H1 (cell line): Measurements from ENCODE around the gene HOXB9. TPM values are rescaled to one million over a fixed set of nuclear protein-coding genes. Genes with fewer than 3 reads are reported as not detected.
A peak's percentile ranks its signal among the peaks of the same experiment; 100 is the strongest.

Experiments used
- CTCF ChIA-PET: fragments of 300-600 bp; sonication (Branson Sonifier 250); formaldehyde crosslinking; loops from one replicate; lab custom pipeline; 2021; ENCODE audit not compliant: partially characterized antibody; lab: Charles Lee
- POLR2A ChIA-PET: fragments of 300-600 bp; sonication (Branson Sonifier 250); formaldehyde crosslinking; loops from one replicate; lab custom pipeline; 2021; ENCODE audit warnings: inconsistent platforms; ENCODE audit not compliant: partially characterized antibody; lab: Charles Lee
- DNase-seq, 2 experiments: peaks; one replicate each; pipeline versions ENCODE4 v3.0.0 to v3.0.0-alpha.2; 2010 to 2022; ENCODE audit warnings: low spot score in 2 of 2, low read depth in 1 of 2, mixed read lengths in 1 of 2
- FAIRE-seq: peaks from 2 replicates; lab custom pipeline; 2011; peaks lifted over from hg19 to GRCh38; lab: Jason Lieb, UNC
- H2AFZ ChIP-seq: 2 replicates; pipeline ENCODE4 v1.8.1; 2012; ENCODE audit warnings: low read length, inconsistent platforms
- H2AK5ac ChIP-seq: 2 replicates; pipeline ENCODE4 v1.6.1; 2013; ENCODE audit warnings: low read depth, low read length
- H2BK120ac ChIP-seq: replicated peaks from 2 replicates; pipeline ENCODE3; 2013; ENCODE audit warnings: low read depth, low read length, inconsistent platforms
- H2BK12ac ChIP-seq: 2 replicates; pipeline ENCODE4 v1.6.1; 2013; ENCODE audit warnings: low read depth, low read length
- H2BK15ac ChIP-seq: 2 replicates; pipeline ENCODE4 v1.6.1; 2013; ENCODE audit warnings: low read length
- H2BK20ac ChIP-seq: 2 replicates; pipeline ENCODE4 v1.6.1; 2013; ENCODE audit warnings: low read length
- H2BK5ac ChIP-seq: 2 replicates; pipeline ENCODE4 v1.6.1; 2013; ENCODE audit warnings: low read depth, low read length
- H3K14ac ChIP-seq: 2 replicates; pipeline ENCODE4 v1.6.1; 2013; ENCODE audit warnings: inconsistent platforms; ENCODE audit not compliant: insufficient read length
- H3K18ac ChIP-seq: 2 replicates; pipeline ENCODE4 v1.6.1; 2013; ENCODE audit warnings: low read length; ENCODE audit errors: extremely low read depth
- H3K23ac ChIP-seq: 2 replicates; pipeline ENCODE4 v1.6.1; 2013; ENCODE audit warnings: inconsistent platforms; ENCODE audit not compliant: insufficient read length
- H3K23me2 ChIP-seq: 2 replicates; pipeline ENCODE4 v1.6.1; 2013; ENCODE audit warnings: low read depth, low read length
- H3K27ac ChIP-seq: 2 replicates; pipeline ENCODE4 v1.6.1; 2011; ENCODE audit warnings: low read depth, low read length, inconsistent platforms
- H3K27me3 ChIP-seq, 4 experiments: replicated peaks in 1 of 4; 1 replicate in 1 of 4; 2 replicates in 3 of 4; pipeline versions ENCODE4 v1.6.1 to v1.8.1; 2011 to 2013; ENCODE audit warnings: low read length in 3 of 4, mild to moderate bottlenecking in 3 of 4, inconsistent platforms in 2 of 4, mixed read lengths in 2 of 4, moderate library complexity in 1 of 4; ENCODE audit not compliant: control insufficient read depth in 3 of 4, insufficient read depth in 3 of 4; ENCODE audit errors: extremely low read depth in 1 of 4
- H3K36me3 ChIP-seq, 4 experiments: 2 replicates each; pipeline versions ENCODE4 v1.6.1 to v1.8.1; 2011 to 2013; ENCODE audit warnings: mild to moderate bottlenecking in 4 of 4, low read length in 3 of 4, moderate library complexity in 2 of 4, control low read depth in 1 of 4, inconsistent platforms in 1 of 4; ENCODE audit not compliant: insufficient read depth in 4 of 4, control insufficient read depth in 2 of 4
- H3K4ac ChIP-seq: replicated peaks from 2 replicates; pipeline ENCODE3; 2013; ENCODE audit warnings: low read length, low read depth, mixed read lengths, inconsistent platforms; ENCODE audit not compliant: insufficient read length
- H3K4me1 ChIP-seq, 4 experiments: replicated peaks in 1 of 4; 1 replicate in 1 of 4; 2 replicates in 3 of 4; pipeline versions ENCODE4 v1.6.1 to v1.8.1; 2011 to 2013; ENCODE audit warnings: low read length in 3 of 4, inconsistent platforms in 2 of 4, mixed read lengths in 1 of 4; ENCODE audit not compliant: insufficient read depth in 4 of 4, control insufficient read depth in 3 of 4
- H3K4me2 ChIP-seq, 2 experiments: 2 replicates each; pipeline versions ENCODE4 v1.6.1 to v1.8.1; 2011 to 2013; ENCODE audit warnings: low read depth in 2 of 2, low read length in 2 of 2, control low read depth in 1 of 2, inconsistent platforms in 1 of 2, mild to moderate bottlenecking in 1 of 2; ENCODE audit not compliant: insufficient read depth in 1 of 2
- H3K4me3 ChIP-seq, 4 experiments: fragments of 200-600, 300-600 bp in 1 of 4; sonication (generic), shearing (Covaris generic), sonication (Bioruptor Twin) in 1 of 4; 2 replicates each; pipeline versions ENCODE4 v1.5.1 to v1.8.1; 2011 to 2016; ENCODE audit warnings: low read length in 4 of 4, low read depth in 3 of 4, control low read depth in 2 of 4, inconsistent platforms in 2 of 4, mild to moderate bottlenecking in 2 of 4, mixed read lengths in 1 of 4, moderate library complexity in 1 of 4; ENCODE audit not compliant: insufficient read depth in 2 of 4; ENCODE audit errors: extremely low read depth in 1 of 4
- H3K56ac ChIP-seq: replicated peaks from 2 replicates; pipeline ENCODE3; 2013; ENCODE audit warnings: low read depth, mild to moderate bottlenecking, mixed read lengths, low read length, inconsistent platforms; ENCODE audit not compliant: insufficient read length
- H3K79me1 ChIP-seq: 2 replicates; pipeline ENCODE4 v1.6.1; 2013; ENCODE audit warnings: low read depth, low read length, control low read depth
- H3K79me2 ChIP-seq, 2 experiments: 2 replicates each; pipeline versions ENCODE4 v1.6.1 to v1.8.1; 2012 to 2013; ENCODE audit warnings: low read length in 2 of 2, mild to moderate bottlenecking in 2 of 2, inconsistent platforms in 1 of 2; ENCODE audit not compliant: insufficient read depth in 2 of 2, control insufficient read depth in 1 of 2
- H3K9ac ChIP-seq, 4 experiments: replicated peaks in 1 of 4; 1 replicate in 1 of 4; 2 replicates in 3 of 4; pipeline versions ENCODE4 v1.6.1 to v1.8.1; 2011 to 2013; ENCODE audit warnings: low read depth in 3 of 4, low read length in 3 of 4, control low read depth in 2 of 4, mild to moderate bottlenecking in 2 of 4, moderate library complexity in 2 of 4, inconsistent platforms in 1 of 4; ENCODE audit errors: extremely low read depth in 1 of 4
- H3K9me3 ChIP-seq, 2 experiments: 2 replicates each; pipeline versions ENCODE4 v1.6.1 to v1.8.1; 2012 to 2013; ENCODE audit warnings: mild to moderate bottlenecking in 2 of 2, moderate library complexity in 2 of 2, control low read depth in 1 of 2, inconsistent platforms in 1 of 2, low read depth in 1 of 2, low read length in 1 of 2, mixed read lengths in 1 of 2; ENCODE audit not compliant: insufficient read depth in 2 of 2
- H4K20me1 ChIP-seq, 2 experiments: replicated peaks in 1 of 2; 2 replicates each; pipeline versions ENCODE3 to v1.8.1; 2011 to 2013; ENCODE audit warnings: inconsistent platforms in 2 of 2, low read length in 2 of 2, mild to moderate bottlenecking in 1 of 2; ENCODE audit not compliant: insufficient read depth in 2 of 2, control insufficient read depth in 1 of 2
- H4K5ac ChIP-seq: 2 replicates; pipeline ENCODE4 v1.6.1; 2013; ENCODE audit warnings: low read length, low read depth, mixed read lengths, inconsistent platforms; ENCODE audit not compliant: insufficient read length
- H4K8ac ChIP-seq: 2 replicates; pipeline ENCODE4 v1.8.0; 2013; ENCODE audit warnings: mild to moderate bottlenecking, moderate library complexity, low read length, inconsistent platforms; ENCODE audit not compliant: insufficient read depth; ENCODE audit errors: extremely low read depth
- H4K91ac ChIP-seq: replicated peaks from 2 replicates; pipeline ENCODE3; 2013; ENCODE audit warnings: low read length, mixed read lengths, inconsistent platforms; ENCODE audit not compliant: insufficient read length
- ASH2L ChIP-seq: fragments of 200-600, 300-600 bp; sonication (generic); IDR thresholded peaks from one replicate; pipeline ENCODE4 v1.7.1; 2017; ENCODE audit warnings: low read length
- EZH2 ChIP-seq: fragments of 200-600 bp; sonication (generic); IDR thresholded peaks from 2 replicates; pipeline ENCODE4 v1.7.1; 2012; ENCODE audit warnings: low read depth, mild to moderate bottlenecking, moderate library complexity, low read length, inconsistent platforms; ENCODE audit not compliant: severe bottlenecking
- POLR2A ChIP-seq, 2 experiments: IDR thresholded peaks; 1 replicate in 1 of 2; 2 replicates in 1 of 2; pipeline ENCODE4 v1.6.1; 2011; ENCODE audit warnings: low read depth in 2 of 2, low read length in 2 of 2, mild to moderate bottlenecking in 2 of 2; ENCODE audit errors: control extremely low read depth in 1 of 2
- POU5F1 ChIP-seq: IDR thresholded peaks from 2 replicates; pipeline ENCODE4 v1.6.1; 2011; ENCODE audit warnings: low read depth, mild to moderate bottlenecking, low read length, moderate library complexity
- RNF2 ChIP-seq: fragments of 200-900, 300-1000 bp; sonication (generic); IDR thresholded peaks from 2 replicates; pipeline ENCODE4 v1.7.1; 2016; ENCODE audit warnings: borderline replicate concordance, low read depth, mild to moderate bottlenecking, antibody characterized with exemption, low read length; ENCODE audit not compliant: poor library complexity, severe bottlenecking; ENCODE audit errors: missing control alignments
- RXRA ChIP-seq: IDR thresholded peaks from 2 replicates; pipeline ENCODE4 v1.6.1; 2011; ENCODE audit warnings: low read depth, mild to moderate bottlenecking, low read length, moderate library complexity; ENCODE audit not compliant: insufficient read depth
- SUZ12 ChIP-seq: fragments of 200-600 bp; sonication (generic); IDR thresholded peaks from 2 replicates; pipeline ENCODE4 v1.6.1; 2012; ENCODE audit warnings: mild to moderate bottlenecking, inconsistent platforms, low read length, moderate library complexity, mixed read lengths
- TCF12 ChIP-seq: IDR thresholded peaks from 2 replicates; pipeline ENCODE4 v1.6.1; 2011; ENCODE audit warnings: low read depth, mild to moderate bottlenecking, low read length
- WGBS, 2 experiments: shearing (Covaris generic) in 1 of 2; methylation state at CpG; one replicate each; pipeline versions ENCODE4 v1.1.6 to v1.1.7; 2013 to 2015; ENCODE audit warnings: low lambda C conversion rate in 2 of 2, mixed read lengths in 2 of 2, inconsistent platforms in 1 of 2, low coverage in 1 of 2, missing lambda C conversion rate in 1 of 2; ENCODE audit not compliant: insufficient replicate concordance in 2 of 2, insufficient coverage in 1 of 2, insufficient read length in 1 of 2; ENCODE audit errors: extremely low coverage in 1 of 2, missing lambda C conversion rate in 1 of 2; 5-methylcytosine and 5-hydroxymethylcytosine counted together
- polyA plus RNA-seq, 7 experiments: library from polyadenylated mRNA; depleted of rRNA in 3 of 7; stranded (reverse) in 5 of 7; unstranded in 2 of 7; fragments of >200 nt in 5 of 7; fragments of 200-250 nt in 2 of 7; gene quantifications; 1 replicate in 5 of 7; 2 replicates in 1 of 7; 4 replicates in 1 of 7; pipeline versions ENCODE4 v1.2.1 to v1.2.3, GENCODE V29; 2011 to 2013; ENCODE audit warnings: missing spikeins in 2 of 7, mixed read lengths in 2 of 7
- total RNA-seq: library from RNA; stranded (reverse); fragmentation: NEBNext Ultra II Directional; extraction: Animal tissue kit (Norgen Biotek cat#: 25700); gene quantifications from 2 replicates; pipeline ENCODE4 v1.2.1, GENCODE V29; 2021

The HOXB9 gene
- total and polyA plus RNA-seq, 2 of the 8 experiments (the other 6 are each of a cell fraction or from before 2014, with no cell fraction given): not detected

- no peaks in the 10 kb centered on the region; the same call in 1 of the 2 replicates for H3K23me2 ChIP-seq
- WGBS, 2 experiments: 21% methylated on average over 12 of the region's 14 CpGs; no CpG with 5 or more reads in 1 of the 2 experiments
- no peak overlapping the region for H3K4ac ChIP-seq
- peaks cover 32 to 37% of the 10 kb centered on the region in 2 experiments for H4K20me1 ChIP-seq
- H4K91ac ChIP-seq: no peak overlapping the region
- no peak overlapping the region for H2BK20ac ChIP-seq
- POLR2A ChIA-PET: interaction anchor here (1.3 kb wide), 1 partner anchor 259 kb away, joined by 3 read pairs; no protein-coding TSS in a partner anchor
- no peak overlapping the region for H3K23ac ChIP-seq
- H2BK120ac ChIP-seq: no peak overlapping the region
- no peak overlapping the region for H2AK5ac ChIP-seq
- H3K4me1 ChIP-seq: peaks cover 0 to 11% (median 3%) of the 10 kb centered on the region in 4 experiments; a peak in 5 of 7 replicates
- H3K14ac ChIP-seq: no peak overlapping the region
- H2BK5ac ChIP-seq: no peak overlapping the region
- H3K36me3 ChIP-seq: peaks cover 0 to 3% (median 0%) of the 10 kb centered on the region in 4 experiments; a peak in 1 of 8 replicates
- H4K8ac ChIP-seq: no peak overlapping the region
- no peak for TF ChIP-seq POLR2A (IDR thresholded peaks at IDR 0.05; ENCODE audit: control extremely low read depth in 1 of 2, low read depth in 2 of 2, low read length in 2 of 2)
- TF ChIP-seq ASH2L: no peak
- TF ChIP-seq RNF2: peak; percentile 53
- peak; percentile 91; the same call in 1 of the 2 replicates for TF ChIP-seq SUZ12
- no peak for TF ChIP-seq POU5F1
- no peak for TF ChIP-seq TCF12
- peak; percentile 94 for TF ChIP-seq EZH2
- no peak for TF ChIP-seq RXRA
- TF ChIP-seq, all 59 proteins: peak for 3
- FAIRE-seq (no peak), DNase-seq (no peak)
- Histone ChIP-seq H3K27me3 (peaks cover 95 to 100% (median 99%) of the 10 kb centered on the region in 4 experiments), H2AFZ (no peak overlapping the region), H2BK15ac (no peak overlapping the region), H3K56ac (no peak overlapping the region), H3K27ac (no peak overlapping the region), H3K79me2 (no peaks in the 10 kb centered on the region), H3K9ac (no peak overlapping the region), H3K4me2 (no peak overlapping the region), H3K18ac (no peak overlapping the region), H3K79me1 (no peaks in the 10 kb centered on the region), H4K5ac (no peak overlapping the region), H2BK12ac (no peak overlapping the region), H3K4me3 (no peak overlapping the region), H3K9me3 (no peaks in the 10 kb centered on the region; a peak in 1 of 4 replicates)
- CTCF ChIA-PET: interaction anchor here (0.6 to 7.0 kb wide), 40 partner anchors 20 to 422 kb away, joined by 3 to 53 read pairs (median 5); partner anchors contain the start of genes HOXB1 and HOXB9
Measured at GRCh38 chr17:48592577-48592976, 33.6 kb downstream of the HOXB9 start.
